GM12872 (cell line): ENCODE data around the gene DTD2.

Source experiments
- CTCF ChIP-seq: IDR thresholded peaks from 3 replicates; pipeline ENCODE4 v1.5.1; 2011; ENCODE audit warnings: low read depth, mild to moderate bottlenecking, low read length, moderate library complexity; ENCODE audit not compliant: insufficient read depth

The DTD2 gene

GRCh38 chr14:31456841-31457664, at the start of gene DTD2:
Gene DTD2, minus strand, starts transcription at chr14:31457506. Its CDS starts 113 bp downstream, at chr14:31457393.
- TF ChIP-seq CTCF, result no peak

- TF ChIP-seq CTCF, result no peak
Observed at GRCh38 chr14:31505411-31505810, 48.1 kb upstream of the DTD2 start.

GRCh38 chr14:31501870-31502269, 44.6 kb upstream of the DTD2 start:
- no peak for TF ChIP-seq CTCF

GRCh38 chr14:31492759-31493498, 35.6 kb upstream of the DTD2 start:
- TF ChIP-seq CTCF, result no peak

GRCh38 chr14:31489691-31490090, 32.4 kb upstream of the DTD2 start:
- TF ChIP-seq CTCF, result no peak

DNA sequence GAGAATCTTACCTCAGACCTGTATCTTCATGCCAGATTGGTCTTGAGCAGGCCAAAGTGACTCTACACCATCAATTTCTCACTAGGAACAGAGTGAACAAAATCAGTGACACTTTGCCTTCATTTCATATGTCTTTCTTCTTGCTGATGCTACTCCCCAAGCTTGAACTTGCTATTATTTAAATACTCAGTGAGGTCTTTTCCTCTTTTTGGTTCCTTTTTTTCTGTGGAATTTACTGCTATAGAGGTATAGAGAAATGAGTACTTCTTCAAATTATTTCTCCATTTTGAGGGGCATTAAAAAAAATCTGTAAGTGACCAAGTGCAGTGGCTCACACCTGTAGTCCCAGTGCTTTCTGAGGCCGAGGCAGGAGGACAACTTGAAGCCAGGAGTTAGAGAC, 30.6 kb upstream of the DTD2 start, which contains the start of gene GPR33:
GPR33 (minus strand) TSS at position 154 of the 400 bp plus-strand sequence. CDS start 4,074 bp downstream, outside the sequence.
- TF ChIP-seq CTCF, result no peak

DNA sequence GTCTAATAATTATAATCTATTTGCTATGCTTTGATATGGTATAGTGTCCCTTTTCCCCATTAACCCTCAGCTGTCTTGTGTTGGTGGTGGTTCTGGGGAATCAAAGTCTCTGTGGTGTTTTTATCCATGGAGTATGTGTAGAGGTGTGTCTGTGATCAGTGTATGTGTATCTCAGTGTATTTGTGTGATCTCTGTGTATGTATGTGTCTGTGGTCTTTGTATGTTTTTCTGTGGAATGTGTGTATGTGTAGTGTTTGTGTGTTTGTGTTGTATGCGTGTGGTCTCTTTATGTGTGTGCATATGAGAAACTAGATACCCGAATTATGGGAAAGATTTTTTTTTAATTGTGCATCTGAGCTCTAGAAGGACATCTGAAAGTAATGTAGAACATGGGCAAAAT, 29.5 kb upstream of the DTD2 start:
- no peak for TF ChIP-seq CTCF
